ENCODE measurements around the gene DUSP7.

DUSP7 gene

DNA sequence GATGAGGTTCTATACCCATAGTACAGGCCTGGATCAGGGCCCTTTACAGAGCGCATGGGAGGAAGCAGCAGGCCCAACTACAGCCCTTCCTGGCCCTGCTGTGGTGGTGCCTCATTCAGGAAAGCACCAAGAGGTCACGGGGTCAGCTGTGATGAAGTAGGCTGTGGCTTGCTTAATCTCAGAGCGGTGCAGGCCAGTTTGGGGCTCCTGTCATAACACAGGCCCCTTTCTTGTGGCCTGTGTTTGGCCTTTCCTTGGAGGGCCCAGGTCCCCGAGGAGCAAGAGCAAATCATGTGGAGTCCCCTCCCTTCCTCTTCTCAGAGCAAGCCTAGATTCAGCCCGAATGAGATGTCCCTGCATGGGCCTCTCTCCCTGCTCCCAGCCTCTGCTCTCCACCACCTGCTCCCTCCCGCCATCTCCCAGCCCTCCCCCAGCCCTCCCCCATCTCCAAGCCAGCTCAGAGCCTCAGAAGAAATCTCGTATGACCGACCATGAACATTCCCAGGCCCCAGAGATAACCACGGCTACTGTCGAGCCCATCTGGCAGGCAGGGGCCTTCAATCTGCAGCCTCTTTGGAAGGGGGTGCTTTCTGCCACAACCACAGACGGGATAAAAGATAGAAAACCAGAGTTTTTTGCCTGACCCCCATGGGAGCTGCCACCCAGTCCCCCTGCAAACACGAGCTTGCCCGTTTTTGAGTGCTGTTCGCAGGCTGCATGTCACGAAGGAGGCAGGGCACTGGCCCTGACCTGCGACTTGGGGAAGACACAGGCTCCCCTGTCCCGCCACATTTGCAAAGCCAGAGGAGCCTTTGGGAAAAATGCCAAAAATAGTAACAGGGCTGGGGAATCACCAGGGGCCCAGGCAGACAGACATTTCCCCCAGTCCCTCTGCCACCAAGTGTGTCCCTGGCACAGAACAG is 32.3 kb upstream of the DUSP7 start:
- in situ Hi-C loops (cut with HindIII; ENCODE audit: low pct_ligation_motif_present, low pct_unique_long_range_greater_than_20kb, low sequenced_read_pairs): no loop called here
- DNase-seq: no peak

DNA sequence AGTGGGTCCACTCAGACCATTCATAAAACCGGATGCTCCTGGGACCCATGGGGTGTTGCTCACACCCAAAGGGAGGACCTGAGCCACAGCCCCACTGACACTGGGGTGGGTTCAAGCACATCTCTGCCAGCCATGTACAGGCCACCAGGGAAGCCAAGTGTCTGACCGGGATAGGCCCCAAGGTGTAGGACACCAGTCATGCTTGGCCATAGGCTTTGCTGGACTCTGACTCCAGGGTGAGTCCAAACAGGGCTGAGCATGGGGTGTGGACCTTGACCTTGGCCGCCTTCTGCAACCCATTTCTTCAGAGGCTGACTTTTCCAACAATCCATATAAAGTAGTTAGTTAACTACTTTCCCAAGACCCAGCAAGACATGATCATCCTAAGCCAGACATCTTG is 31.4 kb upstream of the DUSP7 start:
- in situ Hi-C loops (cut with HindIII; ENCODE audit: low pct_ligation_motif_present, low pct_unique_long_range_greater_than_20kb, low sequenced_read_pairs): no loop called here
- no peak for DNase-seq

DNA sequence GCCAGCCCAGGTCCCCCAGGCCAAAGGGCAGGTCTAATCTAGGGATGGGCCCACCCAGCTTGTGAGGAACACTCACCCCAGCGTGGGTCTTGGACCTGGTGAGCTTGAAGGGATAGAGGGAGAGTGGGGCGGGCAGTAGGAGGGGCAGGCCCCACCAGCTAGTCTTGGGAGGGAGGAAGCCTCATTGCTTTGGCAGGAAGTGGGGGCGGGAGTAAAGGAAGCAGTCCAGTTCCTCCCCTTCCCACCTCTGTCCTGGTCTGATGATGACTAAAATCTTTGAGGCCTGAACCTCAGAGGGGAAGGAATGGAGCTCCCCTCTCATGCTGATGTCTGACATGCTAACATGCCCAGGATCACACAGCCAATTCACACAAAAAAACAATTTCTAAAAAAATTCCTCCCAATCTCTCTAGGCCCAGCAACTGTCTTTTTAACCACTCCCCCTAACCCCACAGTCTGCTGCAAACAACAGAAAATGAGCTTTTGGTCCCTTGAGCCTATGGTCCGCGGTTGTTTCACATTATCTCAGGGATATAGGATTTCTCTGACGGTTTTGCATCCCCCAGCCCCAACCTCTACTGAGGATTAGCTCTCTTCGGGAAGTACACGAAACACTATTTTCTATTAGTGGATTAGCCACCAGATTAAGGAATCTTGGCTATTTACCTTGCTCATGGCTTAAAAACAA is 30.7 kb upstream of the DUSP7 start:
- in situ Hi-C loops (cut with HindIII; ENCODE audit: low pct_ligation_motif_present, low pct_unique_long_range_greater_than_20kb, low sequenced_read_pairs): no loop called here
- DNase-seq: no peak

DNA sequence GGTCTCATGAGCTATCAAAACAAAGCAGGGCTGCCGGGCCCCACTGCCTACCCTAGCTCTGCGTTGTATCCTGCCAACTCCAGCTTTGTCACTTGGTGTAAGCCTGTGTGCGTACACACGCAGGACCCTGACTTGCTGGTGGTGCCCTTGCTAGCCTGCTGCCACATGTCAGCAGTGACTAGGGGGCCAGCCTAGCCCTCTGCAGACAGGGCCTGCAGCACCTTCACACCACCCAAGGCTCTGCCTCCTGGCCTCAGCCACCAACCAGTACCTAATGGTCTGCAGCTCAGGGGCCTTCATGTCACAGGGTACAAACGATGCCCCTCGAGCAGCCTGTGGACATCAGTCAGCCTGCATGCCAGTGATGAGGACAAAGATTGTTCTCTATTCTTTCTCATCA is 30.1 kb upstream of the DUSP7 start:
- in situ Hi-C loops (cut with HindIII; ENCODE audit: low pct_ligation_motif_present, low pct_unique_long_range_greater_than_20kb, low sequenced_read_pairs): no loop called here
- DNase-seq: no peak

DNA sequence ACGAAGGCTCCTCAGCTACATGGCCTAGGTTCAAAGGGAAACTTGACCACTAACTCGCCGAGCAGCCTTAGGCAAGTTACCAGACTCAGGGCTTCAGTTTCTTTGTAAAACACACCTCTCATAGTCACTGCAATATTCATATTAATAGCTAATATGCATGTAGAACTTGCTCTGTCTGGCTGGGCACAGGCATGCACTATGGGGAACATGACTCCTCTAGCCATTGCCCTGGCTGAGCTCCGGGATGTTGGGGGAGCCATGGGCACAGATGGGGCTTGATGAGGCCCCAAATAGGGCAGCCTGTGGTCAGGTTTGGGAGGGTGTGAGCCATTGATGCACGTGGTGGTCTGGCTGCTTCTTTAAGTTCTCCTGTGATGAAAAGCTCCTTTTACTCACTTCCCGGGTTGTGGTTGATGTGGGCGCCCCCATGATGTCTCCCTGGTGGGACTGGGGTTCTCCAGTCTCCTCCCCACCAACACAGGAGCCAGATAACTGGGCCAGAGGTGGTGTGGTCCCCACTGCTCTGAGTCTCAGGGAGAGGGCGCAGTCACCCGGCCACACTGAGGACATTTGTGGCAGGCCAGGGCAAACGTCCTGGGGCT is 29.4 kb upstream of the DUSP7 start:
- in situ Hi-C loops (cut with HindIII; ENCODE audit: low pct_ligation_motif_present, low pct_unique_long_range_greater_than_20kb, low sequenced_read_pairs): no loop called here
- DNase-seq: no peak

DNA sequence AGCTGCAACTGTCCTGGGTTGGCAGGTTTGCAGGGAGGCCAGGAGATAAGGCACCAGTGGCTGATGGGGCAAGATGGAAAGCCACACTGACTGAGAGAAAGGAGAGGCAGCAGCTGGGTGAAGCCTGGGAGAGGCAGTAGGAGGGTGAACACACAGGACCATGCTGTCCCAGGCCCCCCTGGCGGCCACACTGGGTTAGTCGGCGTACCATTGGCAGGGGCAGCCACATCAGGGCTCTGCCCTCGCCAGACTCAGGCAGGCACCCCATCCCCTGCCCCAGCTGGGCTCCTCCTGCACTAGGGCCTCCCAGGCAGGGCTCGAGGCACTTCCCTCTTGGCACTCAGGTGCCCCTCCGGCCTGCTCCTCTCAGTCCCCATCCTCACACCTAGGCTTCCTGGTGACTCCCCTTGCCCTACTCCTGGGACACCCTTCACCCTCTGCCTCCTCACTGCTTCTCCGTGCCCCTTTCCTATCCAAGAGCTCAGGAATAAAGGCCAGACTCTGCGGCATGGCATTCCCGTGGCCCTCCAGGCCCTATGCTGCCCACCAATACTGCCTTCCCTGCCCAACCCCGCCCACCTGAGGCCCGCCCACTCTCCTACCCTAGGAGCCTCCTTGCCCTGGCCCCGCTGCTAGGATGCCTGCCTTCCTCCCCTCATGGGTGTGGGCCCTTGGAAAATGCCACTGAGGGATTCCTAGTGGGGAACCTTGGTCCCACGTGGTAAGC is 28.7 kb upstream of the DUSP7 start:
- no peak for DNase-seq
- in situ Hi-C loops (cut with HindIII; ENCODE audit: low pct_ligation_motif_present, low pct_unique_long_range_greater_than_20kb, low sequenced_read_pairs): no loop called here

DNA sequence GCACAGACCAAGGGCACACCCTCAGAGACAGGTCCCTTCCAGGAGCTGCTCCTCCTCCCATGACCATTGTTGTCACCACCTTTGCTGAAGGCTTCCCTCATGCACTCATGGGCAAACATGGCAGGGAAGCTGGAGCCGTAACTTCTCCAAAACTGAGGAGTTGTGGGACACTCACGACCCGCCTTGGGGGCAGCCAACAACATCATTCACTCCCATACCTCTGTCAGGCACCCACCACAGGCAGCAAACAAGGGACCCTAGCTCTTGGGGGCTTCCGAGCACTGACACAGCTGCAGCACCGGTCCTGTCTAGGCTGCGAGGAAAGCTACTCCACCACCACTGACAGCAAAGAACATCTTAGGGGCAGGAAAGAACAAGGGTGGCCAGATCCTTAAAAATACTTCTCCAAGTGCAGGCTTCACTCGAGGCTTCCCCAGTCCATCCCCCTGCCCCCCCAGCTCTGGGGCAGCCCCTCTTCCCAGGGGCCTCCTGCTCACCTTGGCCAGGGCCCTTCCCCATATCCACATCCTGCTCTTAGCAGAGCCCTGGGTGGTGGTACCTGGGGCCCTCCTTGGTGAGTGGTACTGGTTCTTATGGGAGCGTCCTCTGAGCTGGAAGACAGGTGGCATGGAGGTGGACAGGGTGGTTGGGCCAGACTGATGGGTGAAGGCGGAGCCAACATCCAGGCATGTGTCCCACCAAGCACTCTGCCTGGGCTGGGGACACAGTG is 28.0 kb upstream of the DUSP7 start:
- in situ Hi-C loops (cut with HindIII; ENCODE audit: low pct_ligation_motif_present, low pct_unique_long_range_greater_than_20kb, low sequenced_read_pairs): no loop called here
- DNase-seq: no peak

DNA sequence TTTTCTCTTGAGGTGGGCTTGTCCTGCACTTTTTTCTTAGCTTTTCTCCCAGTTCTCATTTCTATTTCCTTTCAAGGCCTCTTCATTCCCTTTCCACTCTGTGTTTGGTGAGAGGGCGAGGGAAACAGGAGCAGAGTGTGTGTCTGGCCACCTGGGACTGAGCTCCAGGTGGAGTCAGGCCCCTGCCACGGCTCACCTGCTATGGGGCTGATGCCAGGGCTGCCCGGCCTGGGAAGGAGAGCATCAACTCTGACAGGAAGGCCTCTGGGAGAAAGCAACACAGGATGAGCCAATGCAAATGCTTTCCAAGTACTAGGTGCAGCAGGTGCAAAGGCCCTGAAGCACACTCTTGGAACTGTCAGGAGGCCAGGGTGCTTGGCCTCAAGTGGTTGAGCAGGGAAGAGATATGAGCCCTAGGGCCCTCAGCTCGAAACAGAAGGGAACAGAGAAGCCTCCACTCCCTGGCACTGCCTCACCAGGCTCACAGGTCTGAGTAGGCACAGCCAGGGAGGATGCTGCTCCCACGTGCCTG is 27.3 kb upstream of the DUSP7 start:
- in situ Hi-C loops (cut with HindIII; ENCODE audit: low pct_ligation_motif_present, low pct_unique_long_range_greater_than_20kb, low sequenced_read_pairs): no loop called here
- no peak for DNase-seq

DNA sequence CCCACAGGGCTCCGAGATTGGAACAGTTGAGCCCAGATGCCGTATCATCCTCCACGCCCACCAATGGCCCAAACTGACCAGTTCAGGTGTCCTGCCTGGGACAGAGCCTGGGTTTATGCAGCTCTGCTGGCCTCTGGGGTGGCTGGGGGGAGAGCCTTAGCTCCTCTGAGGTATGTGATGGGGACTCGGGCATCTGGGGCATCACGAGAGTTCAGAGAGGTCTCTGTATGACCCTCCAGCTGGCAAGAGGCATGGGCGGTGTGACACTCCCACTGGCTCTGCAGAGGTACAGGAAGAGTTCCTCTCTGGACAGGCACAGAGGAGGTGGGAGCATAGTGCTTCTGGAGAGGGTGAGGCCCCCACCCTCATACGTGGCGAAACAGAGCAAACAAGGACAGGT is 26.6 kb upstream of the DUSP7 start:
- in situ Hi-C loops (cut with HindIII; ENCODE audit: low pct_ligation_motif_present, low pct_unique_long_range_greater_than_20kb, low sequenced_read_pairs): no loop called here

DNA sequence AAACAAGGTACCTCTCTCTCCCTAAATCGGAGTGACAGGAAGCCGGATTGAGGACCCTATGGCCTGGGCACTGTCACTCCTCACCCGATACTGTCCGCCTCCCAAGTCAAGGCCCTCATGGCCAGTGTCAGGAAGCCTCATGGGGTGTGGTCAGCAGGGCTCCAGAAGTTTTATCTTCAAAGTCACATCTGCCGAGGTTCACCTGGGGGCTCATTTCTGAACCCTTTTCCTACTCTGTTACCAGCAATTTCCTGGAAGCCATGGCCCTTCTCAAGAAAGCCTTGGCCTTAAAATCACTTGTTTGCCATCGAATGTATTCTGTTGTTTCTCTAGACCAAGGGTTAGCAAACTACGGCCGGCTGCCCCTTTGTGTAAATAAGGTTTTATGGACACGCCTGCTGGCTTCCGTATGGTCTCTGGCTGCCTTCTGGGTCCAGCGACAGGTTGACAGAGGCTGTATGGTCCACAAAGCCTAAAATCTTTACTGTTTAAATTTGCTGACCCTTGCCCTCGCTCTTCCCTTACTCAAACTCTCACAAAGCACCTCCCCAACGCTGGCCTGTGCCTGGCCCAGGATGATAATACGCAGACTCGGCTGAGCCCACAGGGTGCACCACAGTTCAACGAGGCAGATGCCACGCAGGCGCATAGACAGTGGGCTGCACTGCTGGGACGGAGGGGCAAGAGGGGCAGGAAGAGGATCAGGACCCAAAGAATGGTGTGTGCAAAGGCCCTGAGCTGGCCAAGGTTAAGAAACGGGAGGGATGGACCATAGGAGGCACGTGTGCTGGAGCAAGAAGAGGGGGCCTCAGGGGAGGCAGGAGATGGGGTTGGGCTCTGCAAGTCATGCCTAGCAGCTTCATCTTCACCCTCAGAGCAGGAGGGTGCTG is 24.7 kb upstream of the DUSP7 start:
- in situ Hi-C loops (cut with HindIII; ENCODE audit: low pct_ligation_motif_present, low pct_unique_long_range_greater_than_20kb, low sequenced_read_pairs): no loop called here
- DNase-seq: no peak

More for the DNA sequence above, 26.6 kb upstream of the DUSP7 start:
- no peak for DNase-seq

DNA sequence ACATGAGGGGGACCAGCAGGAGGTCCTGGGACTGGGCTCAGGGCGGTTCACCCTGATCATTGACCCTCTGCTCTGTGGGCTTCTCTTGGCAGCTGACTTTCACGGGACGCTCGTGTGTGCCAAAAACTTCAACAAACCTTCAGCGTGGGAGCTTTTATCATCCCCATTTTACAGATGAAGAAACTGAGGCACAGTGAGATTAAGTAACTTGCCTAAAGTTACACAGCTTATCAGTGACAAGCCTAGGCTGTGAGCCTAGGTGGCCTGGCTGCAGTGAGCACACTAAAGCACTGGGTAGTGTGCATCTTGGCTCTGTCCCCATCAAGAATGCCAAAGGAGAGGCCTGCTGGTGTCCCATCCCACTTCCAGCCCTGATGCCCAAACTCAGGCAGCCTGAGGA is 23.6 kb upstream of the DUSP7 start:
- no peak for DNase-seq
- in situ Hi-C loops (cut with HindIII; ENCODE audit: low pct_ligation_motif_present, low pct_unique_long_range_greater_than_20kb, low sequenced_read_pairs): no loop called here

DNA sequence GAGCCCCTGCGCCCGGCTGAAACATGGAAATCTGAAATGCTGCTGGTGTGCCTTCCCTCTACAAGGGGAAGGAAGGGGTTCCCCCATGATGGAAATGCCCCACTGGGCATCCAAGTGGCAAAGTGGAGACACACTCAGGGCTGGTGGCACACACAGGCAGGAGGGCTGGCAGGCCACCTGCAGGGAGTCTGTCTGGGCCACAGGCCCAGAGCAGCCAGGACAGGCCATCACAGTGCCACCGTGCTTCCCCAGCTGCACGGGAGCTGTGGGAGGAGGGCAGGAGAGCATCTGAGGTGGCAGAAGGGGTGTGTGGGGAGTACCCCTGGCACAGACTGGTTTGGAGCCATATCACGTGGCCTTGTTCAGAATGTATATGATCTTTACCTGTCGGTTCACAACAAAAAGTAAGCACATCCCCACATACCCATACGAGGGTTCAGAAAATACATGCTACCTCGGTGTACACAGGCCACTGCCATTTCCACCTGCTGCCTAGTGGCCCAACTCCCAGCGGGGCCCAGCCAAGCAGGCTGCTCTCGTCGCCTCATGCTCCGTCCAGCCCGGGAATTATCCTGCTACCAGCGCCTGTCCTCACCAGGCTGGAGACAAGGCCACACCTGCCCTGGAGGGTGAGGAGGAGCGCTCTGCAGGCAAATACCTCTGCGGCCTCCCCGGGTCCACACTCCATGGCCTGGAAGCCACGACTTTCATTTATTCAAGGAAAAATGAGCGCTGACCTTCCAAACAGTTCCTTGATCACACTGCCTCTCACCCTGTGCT is 22.6 kb upstream of the DUSP7 start:
- in situ Hi-C loops (cut with HindIII; ENCODE audit: low pct_ligation_motif_present, low pct_unique_long_range_greater_than_20kb, low sequenced_read_pairs): no loop called here
- no peak for DNase-seq

DNA sequence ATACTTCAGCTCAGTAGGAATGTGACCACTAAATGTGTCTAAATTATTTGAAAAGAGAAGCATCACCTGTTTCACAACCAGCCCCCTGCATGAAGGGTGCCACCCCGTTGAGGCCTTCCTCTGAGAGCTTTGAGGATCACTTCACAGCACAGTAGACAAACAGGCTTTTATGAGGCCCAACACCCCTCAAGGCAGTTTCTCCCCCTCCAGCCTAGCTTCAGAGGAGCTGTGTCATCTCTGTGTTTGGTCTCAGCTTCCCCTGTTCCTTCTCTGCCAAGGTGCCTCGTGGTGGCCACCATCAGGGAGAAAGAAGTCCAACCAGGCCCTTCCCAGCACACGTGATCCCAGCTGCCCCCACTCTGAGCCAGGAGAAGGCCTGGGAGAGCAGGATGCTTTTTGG is 21.6 kb upstream of the DUSP7 start:
- in situ Hi-C loops (cut with HindIII; ENCODE audit: low pct_ligation_motif_present, low pct_unique_long_range_greater_than_20kb, low sequenced_read_pairs): no loop called here
- no peak for DNase-seq

DNA sequence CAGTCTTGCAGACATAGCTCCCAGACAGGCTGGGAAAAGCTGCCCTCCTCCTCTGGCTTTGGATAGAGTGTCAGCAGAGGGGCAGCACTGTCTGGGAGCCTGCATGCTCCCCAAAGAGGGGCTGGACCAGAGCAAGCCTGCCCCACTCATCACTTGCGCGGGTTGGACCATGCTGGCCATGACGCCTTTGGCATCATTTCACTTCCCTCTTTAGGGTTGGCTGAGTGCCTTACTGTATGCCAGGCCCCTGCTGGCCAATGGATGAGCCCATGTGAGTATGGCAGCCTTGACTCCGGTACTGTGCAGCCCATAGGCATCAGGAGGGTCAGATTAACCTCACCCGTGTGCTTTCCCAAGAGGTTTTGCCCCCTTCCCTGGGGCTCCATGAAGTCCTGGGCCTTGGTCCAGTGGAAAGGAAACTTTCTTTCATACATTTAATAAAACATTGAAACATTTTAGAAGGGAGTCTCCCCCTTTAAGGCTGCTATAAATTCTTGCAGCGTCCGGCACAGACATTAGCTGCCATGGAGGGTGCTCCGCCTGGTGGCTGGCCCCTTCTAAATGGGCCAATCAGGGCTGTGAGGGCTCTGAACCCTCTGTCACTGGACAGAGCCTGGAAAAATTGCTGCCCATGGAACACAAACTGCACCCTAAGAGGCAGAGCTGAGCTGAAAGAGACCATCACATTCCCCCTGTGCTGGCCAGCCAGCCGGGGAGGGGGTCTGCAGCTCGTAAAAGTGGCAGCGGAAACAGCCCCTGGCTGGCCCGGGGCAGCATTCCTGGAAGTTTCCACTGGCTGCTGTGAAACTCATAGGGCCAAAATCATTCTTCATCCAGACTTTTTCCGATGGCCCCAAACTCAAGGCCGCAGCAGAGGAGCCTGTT is 20.8 kb upstream of the DUSP7 start:
- in situ Hi-C loops (cut with HindIII; ENCODE audit: low pct_ligation_motif_present, low pct_unique_long_range_greater_than_20kb, low sequenced_read_pairs): no loop called here
- DNase-seq: no peak

DNA sequence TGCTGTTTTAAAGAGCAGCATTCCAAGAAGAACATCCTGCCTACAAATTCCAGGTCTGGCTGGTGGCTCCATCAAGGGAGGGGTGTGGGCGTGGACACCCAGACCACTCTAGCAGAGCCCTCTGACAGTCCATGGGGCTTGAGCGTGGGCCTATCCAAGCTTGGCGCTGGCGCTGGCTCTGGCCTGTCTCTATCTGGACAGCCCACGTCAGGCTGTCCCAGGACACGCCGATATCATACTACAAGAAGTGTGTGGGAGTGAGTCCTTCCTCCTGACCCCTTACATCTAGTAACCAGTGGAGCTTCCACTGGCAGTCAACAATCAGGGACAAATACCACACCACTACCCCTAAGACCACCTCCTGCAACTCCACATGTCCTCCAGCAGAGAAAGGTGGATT is 17.1 kb upstream of the DUSP7 start:
- in situ Hi-C loops (cut with HindIII; ENCODE audit: low pct_ligation_motif_present, low pct_unique_long_range_greater_than_20kb, low sequenced_read_pairs): no loop called here
- DNase-seq: no peak

DNA sequence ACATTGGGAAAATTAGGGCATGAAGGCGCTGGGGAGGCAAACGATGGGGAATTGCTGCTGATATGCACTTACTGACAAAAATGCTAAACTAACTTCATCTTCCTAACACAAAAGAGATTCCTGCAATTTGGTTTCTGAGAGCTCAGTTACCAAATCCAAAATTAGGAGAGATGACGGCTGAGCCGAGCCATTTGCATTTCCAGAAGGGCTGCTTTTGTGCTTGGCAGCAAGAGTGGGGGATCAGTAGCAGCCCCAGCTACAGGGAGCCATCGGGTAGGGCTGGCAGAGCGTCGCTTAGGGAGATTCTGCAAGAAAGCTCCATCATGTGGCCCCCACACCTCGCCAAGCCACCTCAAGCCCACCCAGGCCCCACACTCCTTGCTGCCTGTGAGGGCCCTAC is 16.1 kb upstream of the DUSP7 start:
- no peak for DNase-seq
- in situ Hi-C loops (cut with HindIII; ENCODE audit: low pct_ligation_motif_present, low pct_unique_long_range_greater_than_20kb, low sequenced_read_pairs): no loop called here

All from ACHN (cell line).